Activated CD8-positive, alpha-beta T cell treated with anti-CD3 and anti-CD28 coated beads for 36 hours (primary cell): ENCODE results near the gene TBC1D19. TPM values are rescaled to one million over a fixed set of nuclear protein-coding genes. Genes with fewer than 3 reads are reported as not detected.

Experiments used
- ATAC-seq: fragments of 200-7000 bp; cut with Tn5 transposase; one replicate; pipeline ENCODE4 v1.10.0; 2021; ENCODE audit warnings: mild to moderate bottlenecking, moderate library complexity
- CTCF ChIA-PET: fragments of 350-600 bp; sonication (Branson Sonifier 250); formaldehyde crosslinking; loops from one replicate; lab custom pipeline; 2021; ENCODE audit warnings: antibody characterized with exemption; lab: Charles Lee
- POLR2A ChIA-PET: fragments of 350-600 bp; sonication (Branson Sonifier 250); formaldehyde crosslinking; loops from one replicate; lab custom pipeline; 2021; ENCODE audit warnings: antibody characterized with exemption; lab: Charles Lee
- DNase-seq: peaks from one replicate; pipeline ENCODE4 v3.0.0-alpha.2; 2020
- H3K27ac Mint-ChIP-seq: one replicate; pipeline ENCODE4 v1.8.0; 2021; ENCODE audit warnings: mild to moderate bottlenecking, mixed read lengths
- H3K27me3 Mint-ChIP-seq: one replicate; pipeline ENCODE4 v1.8.0; 2021; ENCODE audit warnings: mixed read lengths
- H3K36me3 Mint-ChIP-seq: one replicate; pipeline ENCODE4 v1.8.0; 2021; ENCODE audit warnings: low read depth, mixed read lengths
- H3K4me1 Mint-ChIP-seq: one replicate; pipeline ENCODE4 v1.8.0; 2021; ENCODE audit warnings: low read depth, mixed read lengths
- H3K4me3 Mint-ChIP-seq: one replicate; pipeline ENCODE4 v1.8.0; 2021; ENCODE audit warnings: mild to moderate bottlenecking, moderate library complexity, mixed read lengths
- H3K9me3 Mint-ChIP-seq: one replicate; pipeline ENCODE4 v1.8.0; 2021; ENCODE audit warnings: mixed read lengths
- CTCF ChIP-seq: fragments of 200-600 bp; IDR thresholded peaks from one replicate; pipeline ENCODE4 v1.8.0; 2022; ENCODE audit warnings: antibody characterized with exemption, mild to moderate bottlenecking
- intact Hi-C: fragments of 100-400 bp; cut with micrococcal nuclease; formaldehyde crosslinking; loops from one replicate; pipeline ENCODE4 v1.10.0; 2022
- total RNA-seq, 2 experiments: library from RNA; stranded (reverse); gene quantifications; one replicate each; pipeline ENCODE4 v1.2.3, GENCODE V29; 2021

TBC1D19 gene
- total RNA-seq, 2 experiments from 2014 or later, result 4.0 to 4.5 TPM

- Mint-ChIP-seq H3K27ac (no peak overlapping the region), H3K4me1 (peaks cover 2% of the 10 kb centered on the region), H3K4me3 (no peak overlapping the region), H3K9me3 (peaks cover 5% of the 10 kb centered on the region), H3K27me3 (peaks cover 15% of the 10 kb centered on the region), H3K36me3 (peaks cover 2% of the 10 kb centered on the region)
- ATAC-seq (no peak), DNase-seq (no peak)
- intact Hi-C loops, result no loop called here
- ChIA-PET POLR2A (no interaction called here), CTCF (no interaction called here)
- no peak for TF ChIP-seq CTCF
These were observed 25.6 kb upstream of the TBC1D19 start for GRCh38 chr4:26558166-26558895.

DNA sequence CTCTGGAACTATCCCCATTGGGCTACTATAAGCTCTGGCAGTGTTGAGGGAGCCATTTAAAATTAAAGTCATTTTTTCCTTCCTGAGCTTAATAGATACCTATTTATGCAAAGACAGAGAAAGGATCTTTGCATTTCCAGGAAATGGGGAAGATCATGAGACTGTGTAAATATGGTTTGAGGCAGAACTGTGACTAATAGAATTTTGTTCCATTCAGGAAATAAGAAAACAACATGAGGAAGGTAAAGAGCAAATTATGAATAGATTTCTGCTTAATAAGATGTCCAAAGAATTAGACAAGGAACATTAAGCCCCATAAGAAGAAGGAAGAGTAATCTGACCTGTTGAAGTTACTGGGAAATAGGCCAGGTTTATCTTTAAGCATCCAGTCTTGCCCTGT is 17.8 kb upstream of the TBC1D19 start:
- ATAC-seq, result peak; percentile 49
- POLR2A ChIA-PET, result no interaction called here
- Mint-ChIP-seq H3K36me3 (no peaks in the 10 kb centered on the region), H3K27ac (peak overlapping the region; percentile 65), H3K4me1 (peaks cover 29% of the 10 kb centered on the region), H3K9me3 (no peaks in the 10 kb centered on the region), H3K4me3 (peak overlapping the region; percentile 9), H3K27me3 (peaks cover 8% of the 10 kb centered on the region)
- CTCF ChIA-PET, result no interaction called here
- TF ChIP-seq CTCF, result no peak
- no peak for DNase-seq
- intact Hi-C loops, result no loop called here

DNA sequence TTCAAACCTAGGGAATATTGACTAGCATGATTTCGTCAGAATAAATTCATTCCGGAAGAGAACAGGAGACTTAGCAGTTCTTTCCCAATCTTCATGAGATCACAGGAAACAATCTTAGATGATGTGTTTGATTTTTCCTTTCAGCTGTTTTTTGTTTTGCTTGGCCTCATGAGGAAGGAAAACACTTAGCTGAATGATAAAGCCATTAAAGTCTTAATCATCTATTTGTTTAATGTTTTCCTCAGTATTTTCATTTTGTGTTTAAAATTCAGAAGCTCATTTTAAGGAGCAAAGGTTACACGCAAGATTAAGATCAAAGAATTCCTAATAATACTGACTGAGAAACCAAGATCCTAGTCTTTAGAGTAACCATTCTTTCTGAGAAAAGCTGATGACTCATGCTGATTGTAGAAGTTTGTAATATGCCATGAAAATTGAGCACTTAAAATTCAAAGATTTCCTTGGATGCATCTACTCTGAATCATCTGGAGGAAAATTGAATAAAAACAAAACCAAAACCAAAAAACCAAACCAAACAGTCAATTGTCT is 15.4 kb upstream of the TBC1D19 start:
- intact Hi-C loops, result no loop called here
- no peak for DNase-seq
- no peak overlapping the region for H3K4me3 Mint-ChIP-seq
- ChIA-PET CTCF (interaction anchor here (0.9 to 1.7 kb wide), 2 partner anchors 15 to 110 kb away, joined by 3 to 6 read pairs; partner anchors contain the start of gene TBC1D19), POLR2A (interaction anchor here (1.7 kb wide), 1 partner anchor 15 kb away, joined by 7 read pairs; the partner anchor contains the start of gene TBC1D19)
- TF ChIP-seq CTCF, result no peak
- H3K4me1 Mint-ChIP-seq, result peaks cover 26% of the 10 kb centered on the region
- ATAC-seq, result no peak
- H3K27me3 Mint-ChIP-seq, result peaks cover 4% of the 10 kb centered on the region
- H3K27ac Mint-ChIP-seq, result no peak overlapping the region
- H3K9me3 Mint-ChIP-seq, result no peaks in the 10 kb centered on the region
- H3K36me3 Mint-ChIP-seq, result no peaks in the 10 kb centered on the region

- Mint-ChIP-seq H3K4me1 (peaks cover 23% of the 10 kb centered on the region), H3K36me3 (no peaks in the 10 kb centered on the region), H3K9me3 (no peaks in the 10 kb centered on the region), H3K27me3 (peaks cover 3% of the 10 kb centered on the region), H3K27ac (no peak overlapping the region), H3K4me3 (no peak overlapping the region)
- ChIA-PET POLR2A (no interaction called here), CTCF (no interaction called here)
- TF ChIP-seq CTCF, result no peak
- no peak for DNase-seq
- intact Hi-C loops, result no loop called here
- no peak for ATAC-seq
These were observed 13.3 kb upstream of the TBC1D19 start for GRCh38 chr4:26570596-26570995.

DNA sequence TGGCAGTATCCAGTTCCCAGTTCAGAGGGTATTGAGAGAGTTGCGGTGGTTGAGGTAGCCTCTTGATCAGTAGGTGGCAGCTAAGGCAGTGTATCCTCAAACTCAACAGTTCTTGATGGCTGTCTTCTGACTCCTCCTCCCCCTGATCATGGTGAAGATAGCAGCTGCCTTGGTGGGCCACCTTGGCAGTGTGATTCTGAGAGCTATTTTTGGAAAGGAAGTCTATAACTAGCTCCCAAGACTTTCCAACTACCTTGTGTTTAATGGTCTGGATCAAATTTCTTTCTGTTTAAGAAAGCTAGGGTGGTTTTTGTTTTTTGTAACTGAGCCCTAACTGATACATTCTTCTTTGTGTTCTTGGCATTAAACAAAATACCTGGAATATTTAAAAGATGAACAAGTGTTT is 10.5 kb upstream of the TBC1D19 start:
- H3K36me3 Mint-ChIP-seq, result no peaks in the 10 kb centered on the region
- CTCF ChIA-PET, result no interaction called here
- peaks cover 13% of the 10 kb centered on the region for H3K27me3 Mint-ChIP-seq
- H3K4me3 Mint-ChIP-seq, result no peak overlapping the region
- DNase-seq (no peak), ATAC-seq (no peak)
- no peak for TF ChIP-seq CTCF
- POLR2A ChIA-PET, result no interaction called here
- intact Hi-C loops, result no loop called here
- no peaks in the 10 kb centered on the region for H3K9me3 Mint-ChIP-seq
- H3K27ac Mint-ChIP-seq, result no peak overlapping the region
- peaks cover 9% of the 10 kb centered on the region for H3K4me1 Mint-ChIP-seq
